CD4-positive, alpha-beta T cell treated with Interleukin-2 at 100 ng/mL for 4 hours (primary cell): ENCODE results near the gene PPP1R14B.
A peak's percentile ranks its signal among the peaks of the same experiment; 100 is the strongest.

ENCODE experiments used
- DNase-seq: peaks from one replicate; pipeline ENCODE4 v3.0.0-alpha.2; 2020; ENCODE audit warnings: low spot score

The PPP1R14B gene

GRCh38 chr11:64281957-64282770 lies 35.4 kb upstream of the PPP1R14B start:
- no peak for DNase-seq

DNA sequence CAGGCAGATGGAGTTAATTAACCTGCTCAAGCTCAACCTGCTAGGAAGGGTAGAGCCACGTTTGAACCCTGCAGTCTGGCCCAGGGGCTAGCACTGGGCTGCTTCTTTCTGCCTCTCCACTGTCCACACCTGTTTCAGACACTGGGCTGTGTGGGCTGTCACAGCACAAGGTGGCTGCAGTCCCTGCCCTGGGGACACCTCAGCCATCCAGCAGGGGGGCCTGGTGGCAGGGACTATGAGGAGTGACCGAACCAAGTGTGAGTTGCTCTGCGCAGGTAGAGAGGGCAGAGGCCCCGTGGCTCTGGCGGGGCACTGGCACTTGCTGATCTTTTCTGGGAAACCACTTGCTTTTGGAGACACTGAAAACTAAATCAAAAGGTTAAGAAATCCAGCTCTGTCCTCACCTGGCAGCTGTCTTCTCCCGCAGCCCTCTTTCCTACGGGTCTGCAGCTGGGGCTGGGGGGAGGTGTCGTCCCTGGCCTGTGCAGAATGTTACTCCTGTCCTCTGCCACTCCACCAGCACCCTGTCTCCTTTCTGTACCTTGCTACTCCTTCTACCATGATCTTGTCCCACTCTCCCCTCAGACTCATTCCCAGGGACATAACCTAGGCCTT lies 31.9 kb upstream of the PPP1R14B start:
- DNase-seq, result no peak

DNA sequence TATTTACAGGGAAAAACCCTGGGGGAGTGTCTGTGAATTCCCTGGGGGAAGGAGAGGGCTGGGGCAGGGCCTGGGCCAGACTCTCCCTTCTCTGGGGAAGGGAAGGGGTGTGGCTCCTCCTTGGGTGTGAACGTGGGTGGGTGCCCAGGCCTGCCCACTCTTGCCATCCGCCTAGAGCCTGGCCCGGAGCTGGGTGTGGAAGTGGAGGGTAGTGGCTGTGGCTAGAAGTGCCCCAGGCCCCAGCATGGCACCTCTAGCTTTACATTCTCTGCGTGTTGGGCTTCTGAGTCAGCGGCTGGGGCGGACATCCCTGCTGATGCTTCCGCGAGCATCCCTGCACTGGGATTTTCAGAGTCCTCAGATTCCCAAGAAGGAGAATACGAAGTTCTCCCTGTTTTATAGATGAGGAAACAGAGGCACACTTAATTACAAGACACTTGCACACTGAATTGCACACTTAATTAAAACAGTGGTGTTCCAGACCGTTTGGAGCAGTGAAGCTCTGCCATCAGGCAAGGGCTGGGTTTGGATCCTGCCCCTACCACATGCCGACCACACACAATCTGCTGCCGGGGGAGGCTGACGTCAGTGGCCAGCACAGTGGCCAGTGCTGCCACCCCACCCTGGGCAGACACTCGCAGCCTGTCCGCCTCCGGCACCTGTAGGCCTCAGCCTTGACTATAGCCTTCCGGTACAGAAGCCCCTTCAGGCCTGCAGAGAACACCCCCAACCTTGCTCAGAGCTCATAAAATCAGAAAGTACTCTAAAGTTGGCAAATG lies 30.1 kb upstream of the PPP1R14B start:
- DNase-seq, result no peak

DNA sequence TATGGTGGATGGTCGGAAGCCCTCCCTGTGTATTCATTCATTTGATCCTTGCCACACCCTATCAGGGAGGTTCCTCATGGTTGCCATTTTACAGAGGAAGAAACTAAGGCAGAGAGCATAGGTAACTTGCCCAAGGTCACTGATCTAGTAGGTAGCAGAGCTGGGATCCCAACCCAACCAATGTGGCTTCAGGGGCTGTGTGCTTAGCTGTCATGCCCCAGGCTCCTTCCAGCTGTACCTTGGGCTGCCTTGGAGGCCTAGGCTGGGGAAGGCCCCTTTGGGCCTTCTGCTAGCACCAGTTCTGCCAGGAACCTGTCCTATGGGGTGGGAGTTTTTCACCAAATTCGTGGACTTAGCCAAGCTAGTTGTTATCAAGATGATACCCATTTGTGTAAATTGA lies 29.1 kb upstream of the PPP1R14B start:
- no peak for DNase-seq

GRCh38 chr11:64275031-64275800 lies 28.5 kb upstream of the PPP1R14B start:
- no peak for DNase-seq

GRCh38 chr11:64269540-64270220 lies 22.9 kb upstream of the PPP1R14B start:
- peak; percentile 98 for DNase-seq

GRCh38 chr11:64268893-64269539 lies 22.3 kb upstream of the PPP1R14B start:
- DNase-seq, result peak; percentile 33

DNA sequence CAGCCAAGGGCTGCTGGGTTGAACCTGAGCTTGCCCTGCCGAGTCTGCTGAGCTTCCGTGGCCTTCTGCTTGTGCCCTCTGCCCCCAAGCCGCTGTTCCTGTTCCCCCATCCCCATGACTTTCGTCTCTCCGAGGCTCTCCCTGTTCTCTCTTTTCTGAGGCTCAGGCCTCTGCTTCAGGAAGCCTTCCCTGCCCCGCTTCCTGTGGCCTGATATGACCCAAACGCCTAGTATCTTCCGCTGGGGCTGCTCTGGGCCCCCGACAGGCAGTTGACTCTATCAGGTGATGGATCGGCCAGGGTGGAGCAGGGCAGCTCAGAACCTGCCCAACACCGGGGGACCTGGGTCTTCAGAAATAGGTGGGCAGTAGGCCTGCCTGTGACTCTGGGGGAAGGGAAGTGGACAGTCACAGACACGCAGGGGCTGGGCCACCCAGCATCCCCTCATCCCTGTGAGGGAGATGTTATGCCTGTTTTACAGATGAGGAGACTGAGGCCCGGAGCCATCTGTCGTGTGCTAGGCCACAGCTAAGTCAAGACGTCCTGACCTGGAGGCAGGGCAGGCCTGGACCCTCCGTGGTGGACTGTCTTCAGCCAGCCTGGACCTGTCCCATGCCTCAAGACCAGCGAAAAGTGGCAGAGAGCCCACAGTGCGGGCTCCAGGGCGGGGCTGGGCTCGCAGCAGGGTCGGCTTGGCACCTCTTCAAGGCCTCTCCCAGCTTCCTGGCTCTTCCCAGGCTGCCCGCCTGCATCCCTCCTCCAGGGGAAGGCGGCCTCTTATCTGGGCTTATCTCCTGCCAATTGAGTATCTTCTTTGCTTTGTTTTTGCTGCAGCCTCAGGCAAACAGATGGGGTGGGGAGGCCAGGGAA lies 21.5 kb upstream of the PPP1R14B start:
- no peak for DNase-seq

- DNase-seq, result no peak
Measured at GRCh38 chr11:64267207-64267945, 20.6 kb upstream of the PPP1R14B start.

GRCh38 chr11:64266339-64266738 lies 19.6 kb upstream of the PPP1R14B start:
- no peak for DNase-seq

DNA sequence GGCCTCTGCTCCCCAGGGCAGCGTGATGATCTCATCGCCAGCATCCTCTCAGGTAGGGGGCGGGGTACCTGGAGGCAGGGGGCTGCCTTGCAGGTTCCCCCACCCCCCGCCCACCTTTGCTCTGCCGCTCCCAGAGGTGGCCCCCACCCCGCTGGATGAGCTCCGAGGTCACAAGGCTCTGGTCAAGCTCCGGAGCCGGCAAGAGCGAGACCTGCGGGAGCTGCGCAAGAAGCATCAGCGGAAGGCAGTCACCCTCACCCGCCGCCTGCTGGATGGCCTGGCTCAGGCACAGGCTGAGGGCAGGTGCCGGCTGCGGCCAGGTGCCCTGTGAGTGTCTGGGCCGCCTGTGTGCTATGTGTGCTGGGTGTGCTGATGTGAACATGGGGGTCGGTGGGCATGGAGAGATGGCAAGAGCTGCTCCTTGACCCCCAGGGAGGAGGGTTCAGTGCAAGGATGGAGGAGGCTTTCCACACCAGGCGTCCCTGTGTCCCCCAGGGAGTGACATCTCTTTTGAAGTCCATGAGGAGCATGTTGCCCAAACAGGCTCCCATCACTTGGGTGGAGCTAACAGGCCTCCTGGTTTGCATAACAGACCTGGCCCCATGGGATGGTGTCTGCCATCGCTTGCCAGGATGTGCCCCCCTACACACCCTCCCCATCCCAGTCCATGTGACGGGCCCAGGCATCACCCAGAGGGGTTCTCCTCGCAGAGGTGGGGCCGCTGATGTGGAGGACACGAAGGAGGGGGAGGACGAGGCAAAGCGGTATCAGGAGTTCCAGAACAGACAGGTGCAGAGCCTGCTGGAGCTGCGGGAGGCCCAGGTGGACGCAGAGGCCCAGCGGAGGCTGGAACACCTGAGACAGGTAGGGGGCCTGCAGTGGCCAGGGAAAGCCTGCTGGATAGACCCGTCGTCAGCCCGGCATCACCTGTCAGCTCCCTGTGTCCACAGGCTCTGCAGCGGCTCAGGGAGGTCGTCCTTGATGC lies 18.7 kb upstream of the PPP1R14B start:
- DNase-seq, result no peak

DNA sequence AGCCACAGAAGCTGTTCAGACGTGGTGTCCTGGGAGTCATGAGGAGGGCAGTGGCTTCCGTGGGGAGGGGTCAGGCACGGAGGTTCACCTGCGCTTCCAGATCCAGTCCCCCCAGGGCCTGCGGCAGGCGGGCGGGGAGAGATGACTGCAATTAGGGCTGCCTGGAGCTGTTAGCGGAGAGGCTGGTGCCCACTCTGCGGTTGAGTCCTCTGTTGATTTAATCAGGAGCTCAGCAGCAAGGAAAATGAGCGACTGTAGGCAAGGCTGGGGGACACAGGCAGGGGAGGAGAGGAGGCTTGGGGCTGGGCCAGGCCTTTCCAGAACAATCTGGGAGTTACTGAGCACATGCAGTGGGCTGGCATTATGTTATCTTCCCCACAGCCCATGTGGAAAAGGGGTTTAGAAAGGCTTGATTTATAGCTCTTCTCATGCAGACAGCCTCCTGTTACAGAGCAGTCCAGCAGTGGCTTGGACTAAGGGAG lies 17.7 kb upstream of the PPP1R14B start:
- DNase-seq, result no peak

- no peak for DNase-seq
Measured at GRCh38 chr11:64263947-64264317, 17.2 kb upstream of the PPP1R14B start.

DNA sequence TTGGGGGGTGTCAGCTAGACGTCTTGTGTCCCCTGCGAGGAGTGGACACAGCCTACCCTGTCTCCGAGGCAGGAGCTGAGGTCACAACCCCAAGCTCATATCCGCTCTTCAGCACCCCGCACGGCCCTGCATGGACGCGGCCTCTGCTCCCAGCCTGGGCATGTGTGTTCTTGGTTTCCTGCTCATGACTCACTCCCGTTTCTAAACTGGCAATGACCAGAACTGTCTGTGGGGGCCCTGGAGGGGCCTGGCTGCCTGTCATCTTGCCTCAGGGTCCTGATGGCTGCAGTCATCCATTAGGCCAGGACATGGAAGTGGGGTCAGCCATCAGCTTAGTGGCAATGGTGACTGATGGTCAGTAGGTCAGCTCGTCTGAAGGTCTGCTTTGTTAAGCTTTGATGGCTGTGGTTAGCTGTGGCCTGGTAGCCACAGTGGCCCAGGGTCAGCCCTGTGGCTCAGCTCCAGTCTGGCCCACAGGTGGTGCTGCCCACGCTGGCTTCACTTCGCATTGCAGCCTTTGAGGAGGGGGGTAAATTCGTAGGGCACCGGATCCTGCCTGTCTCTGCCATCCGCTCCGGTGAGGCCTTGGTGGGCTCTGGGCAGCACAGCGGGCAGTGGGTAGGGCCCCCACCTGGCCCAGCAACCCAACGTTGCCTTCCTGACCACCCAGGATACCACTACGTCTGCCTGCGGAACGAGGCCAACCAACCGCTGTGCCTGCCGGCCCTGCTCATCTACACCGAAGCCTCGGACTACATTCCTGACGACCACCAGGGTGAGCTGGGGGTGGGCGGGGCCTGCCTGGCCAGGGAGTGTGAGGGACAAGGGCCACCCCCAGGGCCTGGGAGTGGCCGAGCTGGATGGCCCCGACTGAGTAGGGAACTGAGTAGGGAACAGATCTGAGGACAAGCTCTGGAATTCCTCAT lies 16.5 kb upstream of the PPP1R14B start:
- no peak for DNase-seq

DNA sequence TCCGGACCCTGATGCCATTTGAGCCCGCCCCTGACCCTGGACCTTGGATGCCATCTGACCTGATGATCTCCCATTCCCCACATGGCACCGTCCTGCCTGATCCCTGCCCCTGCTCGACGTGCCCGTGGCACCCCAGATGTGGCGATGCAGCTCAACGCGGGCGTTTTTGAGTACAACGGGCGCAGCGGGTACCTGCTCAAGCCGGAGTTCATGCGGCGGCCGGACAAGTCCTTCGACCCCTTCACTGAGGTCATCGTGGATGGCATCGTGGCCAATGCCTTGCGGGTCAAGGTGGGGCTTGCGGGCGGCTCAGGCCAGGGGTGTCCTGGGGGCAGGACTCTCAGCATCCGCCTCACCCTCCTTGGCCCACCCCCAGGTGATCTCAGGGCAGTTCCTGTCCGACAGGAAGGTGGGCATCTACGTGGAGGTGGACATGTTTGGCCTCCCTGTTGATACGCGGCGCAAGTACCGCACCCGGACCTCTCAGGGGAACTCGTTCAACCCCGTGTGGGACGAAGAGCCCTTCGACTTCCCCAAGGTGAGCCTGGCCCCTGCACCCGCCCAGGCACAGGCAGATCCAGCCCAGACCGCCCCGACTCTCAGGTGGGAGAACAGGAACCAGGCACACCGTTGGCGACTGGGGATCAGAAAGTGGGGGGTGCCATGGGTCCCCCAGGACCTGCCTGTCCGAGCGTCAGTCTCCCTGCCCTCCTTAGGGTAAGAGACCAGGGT lies 15.7 kb upstream of the PPP1R14B start:
- DNase-seq, result no peak

GRCh38 chr11:64261556-64262080 lies 14.9 kb upstream of the PPP1R14B start:
- no peak for DNase-seq
